ENCODE results near the gene HARS1. TPM values are rescaled to one million over a fixed set of nuclear protein-coding genes. Genes with fewer than 3 reads are reported as not detected.
A peak's percentile ranks its signal among the peaks of the same experiment; 100 is the strongest.

The HARS1 gene
- total and polyA plus RNA-seq, 2 donors (not counting 1 experiment from before 2014, with no cell fraction given), result 32.6 to 60.5 TPM

DNA sequence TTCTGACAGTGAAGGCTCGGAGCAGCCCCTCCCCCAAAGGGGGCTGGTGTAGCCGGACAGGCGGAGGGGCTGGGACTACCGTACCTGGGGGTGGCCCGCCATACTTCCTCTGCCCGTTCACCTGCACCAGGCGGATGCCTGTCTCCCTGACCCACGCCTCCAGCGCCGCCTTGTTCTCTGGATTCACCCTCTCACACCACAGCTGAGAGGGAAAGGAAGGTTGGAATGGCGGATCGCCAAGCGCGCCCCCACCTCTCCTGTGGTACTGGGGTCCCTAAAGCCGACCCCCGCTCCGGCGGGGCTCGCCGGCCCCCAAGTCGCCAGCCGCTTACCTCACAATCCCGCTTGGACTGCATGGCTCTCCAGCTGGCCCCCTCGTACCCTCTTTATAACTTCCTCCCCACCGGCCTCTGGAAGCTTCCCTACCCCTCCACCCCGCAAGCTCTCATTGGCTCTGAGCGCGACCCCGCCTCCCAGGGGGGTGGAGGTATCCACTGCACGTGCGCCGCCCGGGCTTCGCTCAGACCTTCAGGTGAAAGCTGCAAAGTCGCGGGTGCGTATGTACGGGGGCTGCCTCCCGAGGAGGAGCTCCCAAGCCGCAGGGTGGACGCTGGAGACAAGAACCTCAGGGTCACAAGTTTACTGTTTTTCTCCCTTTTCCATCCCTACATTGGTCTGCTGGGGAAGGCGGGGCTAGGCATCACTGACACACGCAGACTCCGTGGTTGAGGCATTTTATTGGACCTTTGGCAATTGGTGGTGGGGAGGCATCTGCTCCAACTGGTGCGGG is 17.8 kb downstream of the HARS1 start, which contains the start of gene DND1:
DND1 (minus strand) TSS at position 390 of the 790 bp plus-strand sequence; CDS start at position 356, 34 bp downstream.
- intact Hi-C loops (cut with micrococcal nuclease), result no loop called here
- Histone ChIP-seq H3K9me3 (ENCODE audit: control extremely low read depth in 1 of 3, control insufficient read depth in 2 of 3, insufficient read depth in 1 of 3, low read length in 2 of 3) (peaks cover 0 to 7% (median 0%) of the 10 kb centered on the region in 3 donors), H4K20me1 (ENCODE audit: control insufficient read depth, insufficient read depth, low read length, poor library complexity, severe bottlenecking) (no peaks in the 10 kb centered on the region), H2AFZ (ENCODE audit: insufficient read depth, low read depth, low read length, poor library complexity, severe bottlenecking) (no peak within 1 kb of the TSS), H3K4me1 (ENCODE audit: control insufficient read depth in 2 of 2, insufficient read depth in 2 of 2, low read length in 2 of 2) (no peaks in the 10 kb centered on the region), H3K79me2 (ENCODE audit: control insufficient read depth, insufficient read depth, low read length) (peaks cover 15% of the 10 kb centered on the region), H3K9ac (ENCODE audit: low read length) (no peak within 1 kb of the TSS), H3K27ac (ENCODE audit: low read length in 2 of 2) (no peak within 1 kb of the TSS), H3K4me3 (ENCODE audit: control extremely low read depth in 1 of 5, extremely low read depth in 1 of 5, insufficient read depth in 1 of 5, low read depth in 2 of 5, low read length in 4 of 5) (no peak within 1 kb of the TSS), H3K36me3 (replicated peaks in 1 of 2; ENCODE audit: control extremely low read depth in 1 of 2, control insufficient read depth in 1 of 2, extremely low read depth in 1 of 2, insufficient read depth in 2 of 2, low read length in 1 of 2) (peaks cover 0 to 73% of the 10 kb centered on the region in 2 experiments), H3K27me3 (replicated peaks in 1 of 4; ENCODE audit: control extremely low read depth in 1 of 4, control insufficient read depth in 3 of 4, insufficient read depth in 4 of 4, low read length in 3 of 4) (no peaks in the 10 kb centered on the region), H3K4me2 (replicated peaks; ENCODE audit: low read depth, low read length, poor library complexity, severe bottlenecking) (no peak within 1 kb of the TSS)
- Mint-ChIP-seq H3K9me3 (ENCODE audit: insufficient read depth) (no peaks in the 10 kb centered on the region), H3K27me3 (no peaks in the 10 kb centered on the region), H3K27ac (no peak within 1 kb of the TSS), H3K4me1 (no peaks in the 10 kb centered on the region), H3K4me3 (no peak within 1 kb of the TSS)
- ChIA-PET POLR2A (interaction anchor here (0.9 kb wide), 1 partner anchor 9 kb away, joined by 3 read pairs; the partner anchor contains the start of gene WDR55), CTCF (no interaction called here)
- DNase-seq (no peak), ATAC-seq (ENCODE audit: low read depth) (no peak)
- 96% methylated on average over 31 of the region's 45 CpGs for WGBS (ENCODE audit: insufficient coverage)
- TF ChIP-seq CTCF (IDR thresholded peaks at IDR 0.05), result no peak

DNA sequence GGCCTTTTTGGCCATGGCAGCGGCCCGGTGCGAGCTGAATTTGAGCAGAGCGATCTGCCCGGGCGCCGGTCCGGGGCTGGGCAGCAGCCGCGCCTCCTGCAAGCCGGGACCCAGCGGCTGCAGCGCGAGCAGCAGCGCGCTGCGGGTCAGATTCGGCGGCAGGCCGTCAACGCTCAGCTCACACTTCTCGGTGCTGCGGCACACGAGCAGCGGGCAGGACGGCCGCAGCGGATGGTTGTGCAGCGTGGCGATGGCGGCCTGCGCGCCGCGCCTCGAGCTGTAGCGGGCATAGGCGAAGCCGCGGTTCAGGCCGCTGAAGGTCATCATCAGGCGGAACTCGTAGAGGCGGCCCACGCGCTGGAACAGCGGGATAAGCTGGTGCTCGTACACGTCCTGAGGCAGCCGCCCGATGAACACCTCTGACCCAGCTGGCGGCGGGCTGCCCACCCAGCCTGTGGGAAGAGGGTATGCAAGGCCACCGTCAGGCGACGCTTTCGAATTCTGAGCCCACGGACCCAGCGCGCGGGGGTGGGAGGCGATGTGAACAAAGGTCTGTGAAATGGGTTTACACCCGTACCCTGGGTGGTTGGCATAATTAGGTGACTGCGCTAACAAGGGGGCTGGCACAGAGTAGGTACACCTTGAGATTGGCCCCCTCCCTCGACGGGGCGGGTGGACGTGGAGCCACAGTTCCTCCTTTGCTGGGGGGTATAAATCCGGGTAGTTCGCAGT is 18.5 kb downstream of the HARS1 start:
- peak; percentile 30 for DNase-seq
- peaks cover 0 to 74% of the 10 kb centered on the region in 2 experiments for H3K36me3 ChIP-seq (replicated peaks in 1 of 2; ENCODE audit: control extremely low read depth in 1 of 2, control insufficient read depth in 1 of 2, extremely low read depth in 1 of 2, insufficient read depth in 2 of 2, low read length in 1 of 2)
- peaks cover 0 to 7% (median 0%) of the 10 kb centered on the region in 3 donors for H3K9me3 ChIP-seq (ENCODE audit: control extremely low read depth in 1 of 3, control insufficient read depth in 2 of 3, insufficient read depth in 1 of 3, low read length in 2 of 3)
- no peak overlapping the region for H3K9ac ChIP-seq (ENCODE audit: low read length)
- Mint-ChIP-seq H3K4me1 (peaks cover 4% of the 10 kb centered on the region), H3K9me3 (ENCODE audit: insufficient read depth) (no peaks in the 10 kb centered on the region), H3K27ac (no peak overlapping the region), H3K4me3 (no peak overlapping the region), H3K27me3 (no peaks in the 10 kb centered on the region)
- intact Hi-C loops (cut with micrococcal nuclease), result no loop called here
- no peaks in the 10 kb centered on the region for H3K4me1 ChIP-seq (ENCODE audit: control insufficient read depth in 2 of 2, insufficient read depth in 2 of 2, low read length in 2 of 2)
- no peak overlapping the region for H3K4me3 ChIP-seq (ENCODE audit: control extremely low read depth in 1 of 5, extremely low read depth in 1 of 5, insufficient read depth in 1 of 5, low read depth in 2 of 5, low read length in 4 of 5)
- no peak overlapping the region for H2AFZ ChIP-seq (ENCODE audit: insufficient read depth, low read depth, low read length, poor library complexity, severe bottlenecking)
- TF ChIP-seq EZH2 (IDR thresholded peaks at IDR 0.05; ENCODE audit: borderline replicate concordance, insufficient read depth, low read depth, low read length, poor library complexity, severe bottlenecking) (no peak), CTCF (IDR thresholded peaks at IDR 0.05) (no peak)
- ATAC-seq (ENCODE audit: low read depth), result no peak
- WGBS (ENCODE audit: insufficient coverage), result 96% methylated on average over 69 of the region's 70 CpGs
- no peak overlapping the region for H3K4me2 ChIP-seq (replicated peaks; ENCODE audit: low read depth, low read length, poor library complexity, severe bottlenecking)
- no peak overlapping the region for H3K27ac ChIP-seq (ENCODE audit: low read length in 2 of 2)
- ChIA-PET CTCF (no interaction called here), POLR2A (interaction anchor here (0.9 kb wide), 1 partner anchor 8 kb away, joined by 3 read pairs; the partner anchor contains the start of gene WDR55)
- peaks cover 20% of the 10 kb centered on the region for H3K79me2 ChIP-seq (ENCODE audit: control insufficient read depth, insufficient read depth, low read length)
- H3K27me3 ChIP-seq (replicated peaks in 1 of 4; ENCODE audit: control extremely low read depth in 1 of 4, control insufficient read depth in 3 of 4, insufficient read depth in 4 of 4, low read length in 3 of 4), result no peaks in the 10 kb centered on the region
- peaks cover 2% of the 10 kb centered on the region for H4K20me1 ChIP-seq (ENCODE audit: control insufficient read depth, insufficient read depth, low read length, poor library complexity, severe bottlenecking)

Data from B cell (primary cell).